WTC11 (cell line): ENCODE measurements around the gene SRPK1.
"Not testable (repeated sequence)": the region's sequence is repeated elsewhere in the genome, so short reads cannot be mapped to it uniquely, and the experiment has no call there.

Experiments used
- ARID4B ChIP-seq: sonication (generic); formaldehyde crosslinking; IDR thresholded peaks from 2 replicates; pipeline ENCODE4 v1.8.0; 2023; ENCODE audit warnings: missing genetic modification reagents, mild to moderate bottlenecking, borderline replicate concordance
- CTCF ChIP-seq: fragments of 200-600 bp; IDR thresholded peaks from 2 replicates; pipeline ENCODE4 v1.8.0; 2022; ENCODE audit warnings: antibody characterized with exemption
- MAX ChIP-seq: sonication (generic); formaldehyde crosslinking; IDR thresholded peaks from 2 replicates; pipeline ENCODE4 v1.8.0; 2022; ENCODE audit warnings: mild to moderate bottlenecking, missing genetic modification reagents

GRCh38 chr6:35941170-35941569 is 20.3 kb upstream of the SRPK1 start:
- not testable (repeated sequence) for TF ChIP-seq ARID4B; CTCF; MAX (CRISPR knock-in tag)
